HT-29 (cell line): Measurements from ENCODE around the gene TGFBI. TPM values are rescaled to one million over a fixed set of nuclear protein-coding genes. Genes with fewer than 3 reads are reported as not detected.
A peak's percentile ranks its signal among the peaks of the same experiment; 100 is the strongest.

Experiments
- DNase-seq: peaks from one replicate; pipeline ENCODE4 v3.0.0-alpha.2; 2015; ENCODE audit warnings: low spot score
- total RNA-seq: library from RNA; depleted of rRNA; stranded (reverse); fragments of >200 nt; shearing (Covaris generic); gene quantifications from 2 replicates; pipeline ENCODE4 v1.2.3, GENCODE V29; 2014

The TGFBI gene
- total RNA-seq, 1 experiment from 2014 or later, result 37.2 TPM

DNA sequence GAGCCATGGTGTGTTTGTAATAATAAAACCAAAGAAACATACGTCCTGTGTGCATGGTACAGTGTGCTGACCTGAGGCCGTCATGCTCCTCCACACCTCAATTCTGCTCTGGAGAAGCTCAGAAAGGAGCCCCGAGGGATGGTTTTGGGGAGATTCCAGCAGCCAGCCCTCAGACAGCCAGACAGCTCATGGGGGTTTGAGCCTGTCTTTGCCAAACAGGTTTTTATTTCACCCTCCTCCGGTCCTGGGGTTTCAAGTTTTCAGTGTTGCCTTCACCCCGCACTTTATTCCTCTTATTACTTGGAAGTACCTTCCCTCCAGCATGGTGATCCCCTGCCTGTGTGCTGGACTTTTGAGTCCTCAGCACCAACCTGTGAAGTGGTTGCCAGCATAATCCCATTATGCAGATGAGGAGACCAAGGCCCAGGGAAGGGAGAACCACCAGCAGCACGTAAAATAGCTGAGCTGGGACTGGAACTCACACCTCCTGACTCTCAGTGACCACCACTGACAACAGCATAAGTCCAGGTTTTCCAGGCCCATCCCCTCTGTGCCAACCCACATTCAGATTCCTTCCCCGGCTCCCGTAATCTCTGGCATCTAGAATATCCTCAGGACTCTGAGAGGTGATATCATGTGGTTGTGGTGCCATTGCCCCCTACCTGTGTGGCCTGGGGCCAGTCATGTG lies 35.1 kb downstream of the TGFBI start:
- no peak for DNase-seq

- DNase-seq, result peak; percentile 49
Observed at GRCh38 chr5:136064510-136064909, 35.7 kb downstream of the TGFBI start.

DNA sequence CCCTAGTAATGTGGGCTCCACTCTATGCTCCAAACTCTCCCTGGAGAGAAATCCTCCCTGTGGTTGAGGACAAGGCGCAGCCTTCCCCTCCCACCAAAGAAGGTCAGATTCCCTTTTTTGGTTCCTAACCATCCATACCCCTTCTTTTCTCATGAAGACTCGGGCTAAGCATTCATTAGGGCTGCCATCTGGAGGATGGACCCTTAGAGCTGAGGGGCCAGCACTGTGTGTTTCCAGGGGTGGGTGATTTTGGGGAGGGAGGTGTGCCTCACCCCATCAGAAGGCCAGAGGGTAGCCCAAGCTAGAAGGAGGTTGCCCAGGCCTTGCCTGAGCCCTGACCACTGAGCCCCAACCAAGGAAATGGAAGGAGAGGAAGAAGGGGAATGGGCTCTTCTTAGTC lies 36.8 kb downstream of the TGFBI start:
- DNase-seq, result no peak

DNA sequence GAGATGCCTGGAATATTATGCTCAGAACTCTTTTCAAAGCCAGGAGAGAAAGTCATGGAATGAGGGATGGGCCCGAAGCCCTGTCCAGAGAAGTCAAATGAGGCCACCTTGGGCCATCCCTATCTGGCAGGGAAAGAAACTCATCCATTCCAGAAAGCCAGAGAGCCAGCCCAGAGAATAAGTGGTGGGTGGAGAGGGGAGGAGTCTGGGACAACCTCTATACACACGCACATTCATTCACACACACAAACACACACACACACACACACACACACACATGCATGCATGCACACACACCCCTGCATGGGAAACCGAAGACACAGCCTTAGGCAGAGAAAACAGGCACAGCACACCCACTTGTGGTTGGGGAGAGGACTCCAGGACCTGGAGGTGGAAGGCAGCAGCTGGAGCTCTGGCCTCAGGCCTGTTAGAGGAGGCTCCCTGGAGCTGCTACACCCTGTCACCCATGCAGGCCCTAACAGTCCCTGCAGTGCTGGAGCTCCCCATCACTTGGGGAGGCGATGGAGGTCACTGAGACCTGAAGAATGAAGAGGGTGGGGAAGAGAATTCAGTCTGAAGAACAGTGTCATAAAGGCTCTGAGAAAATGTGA lies 38.0 kb downstream of the TGFBI start:
- DNase-seq, result peak; percentile 69

DNA sequence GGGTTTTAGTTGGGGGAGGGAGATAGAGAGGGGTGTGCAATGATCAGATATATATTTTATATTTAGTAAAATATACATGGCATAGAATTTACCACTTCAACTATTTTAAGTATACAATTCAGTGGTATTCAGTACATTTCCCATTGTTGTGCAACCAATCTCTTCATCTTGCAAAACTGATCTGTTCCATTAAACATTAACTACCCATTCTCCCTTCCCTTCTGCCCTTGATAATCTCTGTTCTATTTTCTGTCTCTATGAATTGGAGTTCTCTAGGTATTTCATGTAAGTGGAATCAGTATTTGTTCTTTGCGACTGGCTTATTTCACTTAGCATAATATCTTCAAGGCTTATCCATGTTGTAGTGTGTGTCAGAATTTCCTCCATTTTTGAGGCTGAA lies 38.6 kb downstream of the TGFBI start:
- DNase-seq, result no peak

GRCh38 chr5:136070486-136071285 lies 41.9 kb downstream of the TGFBI start:
- DNase-seq, result no peak

DNA sequence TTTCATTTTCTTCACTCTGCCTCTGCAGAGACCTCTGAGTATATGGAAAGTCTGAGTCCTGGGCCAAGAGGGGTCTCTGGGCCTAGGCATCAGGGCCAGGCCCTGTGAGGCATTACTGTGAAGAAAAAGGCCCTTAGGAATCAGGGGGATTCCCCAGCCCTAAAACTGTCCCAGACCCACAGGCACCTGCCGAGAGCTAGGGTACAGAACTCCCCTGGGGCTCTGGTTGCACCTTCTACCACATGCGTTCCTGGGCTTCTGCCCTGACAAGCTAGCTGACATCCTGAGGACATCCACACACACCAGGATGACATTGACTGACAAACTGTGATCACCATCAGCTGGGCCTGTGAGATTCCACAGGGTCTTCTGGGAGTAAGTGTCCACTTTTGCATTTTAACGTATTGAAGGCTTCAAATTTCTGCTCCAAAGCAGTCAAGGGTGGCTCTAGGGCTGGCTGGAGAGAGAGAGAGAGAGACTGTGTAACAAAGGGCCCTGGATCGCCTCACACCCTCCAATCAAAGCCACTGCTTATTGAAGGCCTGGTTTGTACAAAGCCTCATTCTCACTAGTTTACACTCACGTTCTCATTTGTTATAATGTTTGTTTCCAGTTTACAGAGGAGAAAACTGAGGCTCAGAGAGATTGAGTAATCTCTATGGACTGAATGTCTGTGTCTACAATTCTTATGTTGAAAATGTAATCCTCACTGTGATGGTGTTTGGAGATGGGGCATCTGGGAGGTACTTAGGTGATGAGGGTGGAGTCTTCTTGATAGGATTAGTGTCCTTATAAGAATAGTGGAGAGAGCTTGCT lies 45.1 kb downstream of the TGFBI start:
- DNase-seq, result no peak

DNA sequence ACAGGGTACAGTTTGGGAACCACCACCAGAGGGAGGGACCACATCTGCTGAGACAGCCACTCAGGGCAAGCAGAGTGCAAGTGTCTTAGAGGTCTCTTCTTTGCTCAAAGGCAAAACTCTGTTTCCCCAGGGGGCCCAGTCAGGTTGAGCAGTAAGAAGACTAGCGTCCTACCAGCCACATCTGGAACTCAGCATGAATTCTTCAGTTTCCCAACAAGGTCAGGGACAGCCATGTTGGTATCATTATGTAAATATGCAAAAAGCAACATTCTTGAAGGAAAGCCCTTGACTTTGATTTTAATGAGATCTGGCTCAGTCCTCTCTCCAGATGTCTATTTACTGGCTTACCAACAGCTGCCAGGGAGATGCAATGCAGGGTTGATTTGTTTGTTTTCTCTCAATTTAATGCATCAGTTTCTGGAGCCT lies 46.7 kb downstream of the TGFBI start:
- DNase-seq, result no peak

- no peak for DNase-seq
Observed at GRCh38 chr5:136076067-136076466, 47.3 kb downstream of the TGFBI start.

- no peak for DNase-seq
Observed at GRCh38 chr5:136076881-136077445, 48.2 kb downstream of the TGFBI start.

GRCh38 chr5:136079195-136079985 lies 50.6 kb downstream of the TGFBI start:
- DNase-seq, result no peak

DNA sequence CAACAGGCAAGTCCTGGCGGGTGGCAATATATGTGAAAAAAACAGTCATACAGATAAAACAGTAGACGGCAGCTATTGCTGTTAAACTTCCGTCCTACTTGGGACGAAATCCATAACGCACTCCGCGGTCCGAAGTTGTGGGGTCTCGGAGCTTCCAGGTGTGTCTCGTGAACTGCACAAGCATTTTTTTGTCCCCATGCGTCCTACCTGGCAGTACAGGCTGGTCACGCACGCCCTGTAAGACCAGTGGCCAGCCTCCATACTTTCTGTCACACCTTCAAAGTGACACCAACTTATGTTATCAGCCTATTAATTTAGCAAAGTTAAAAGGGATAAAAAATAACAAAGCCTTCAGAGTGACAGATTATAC lies 51.3 kb downstream of the TGFBI start:
- no peak for DNase-seq

DNA sequence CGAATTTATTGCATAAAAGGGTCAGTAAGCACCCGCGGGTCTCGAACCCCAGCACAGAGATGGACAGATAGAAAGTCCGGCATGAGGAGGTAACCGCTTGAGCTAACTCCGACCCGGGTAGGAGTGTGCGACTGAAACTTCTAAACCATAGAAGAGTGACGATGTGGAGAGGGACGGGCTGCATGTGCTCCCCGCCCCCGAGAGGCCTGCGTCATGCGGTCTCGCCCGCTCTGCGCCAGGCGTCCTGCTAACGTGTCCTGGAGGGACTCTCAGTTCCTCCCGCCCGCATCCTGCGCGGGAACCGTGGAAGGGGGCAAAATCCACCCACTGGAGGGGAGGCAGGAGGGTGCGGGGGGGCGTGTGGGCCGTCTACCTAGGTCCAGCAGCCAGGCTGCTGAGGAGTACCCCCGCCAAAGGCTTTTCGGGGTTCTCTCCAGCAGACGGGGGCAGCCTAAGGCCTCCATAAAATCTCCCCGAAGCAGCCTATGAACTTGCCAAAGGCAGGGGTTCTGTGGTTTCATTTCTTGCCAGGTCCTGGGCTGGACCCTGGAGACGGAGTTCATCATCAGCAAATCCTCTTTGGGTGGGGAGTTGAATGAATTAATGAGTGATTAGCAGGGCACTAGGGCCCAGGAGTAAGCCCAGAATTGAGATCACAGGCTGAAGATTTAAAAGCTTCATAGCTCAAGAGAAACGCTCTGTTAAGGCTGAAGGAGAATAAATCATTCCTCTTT lies 51.9 kb downstream of the TGFBI start:
- peak; percentile 68 for DNase-seq

DNA sequence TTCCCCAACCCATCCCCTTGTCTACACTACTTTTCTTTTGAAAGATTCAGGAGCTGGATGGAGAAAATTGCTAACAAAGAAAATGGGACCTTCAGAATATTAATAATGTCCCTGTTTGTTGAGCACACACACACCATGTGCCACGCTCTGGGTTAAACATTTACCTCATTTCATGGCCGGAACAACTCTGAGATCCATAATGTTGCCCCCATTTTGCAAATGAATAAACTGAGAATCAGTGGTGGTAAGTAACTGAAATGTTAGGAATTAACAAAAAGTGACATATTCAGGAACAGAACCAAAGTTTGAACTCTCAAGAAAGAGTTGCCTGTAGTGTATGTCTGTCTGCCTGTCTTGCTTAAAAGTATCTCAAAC lies 52.4 kb downstream of the TGFBI start:
- no peak for DNase-seq

DNA sequence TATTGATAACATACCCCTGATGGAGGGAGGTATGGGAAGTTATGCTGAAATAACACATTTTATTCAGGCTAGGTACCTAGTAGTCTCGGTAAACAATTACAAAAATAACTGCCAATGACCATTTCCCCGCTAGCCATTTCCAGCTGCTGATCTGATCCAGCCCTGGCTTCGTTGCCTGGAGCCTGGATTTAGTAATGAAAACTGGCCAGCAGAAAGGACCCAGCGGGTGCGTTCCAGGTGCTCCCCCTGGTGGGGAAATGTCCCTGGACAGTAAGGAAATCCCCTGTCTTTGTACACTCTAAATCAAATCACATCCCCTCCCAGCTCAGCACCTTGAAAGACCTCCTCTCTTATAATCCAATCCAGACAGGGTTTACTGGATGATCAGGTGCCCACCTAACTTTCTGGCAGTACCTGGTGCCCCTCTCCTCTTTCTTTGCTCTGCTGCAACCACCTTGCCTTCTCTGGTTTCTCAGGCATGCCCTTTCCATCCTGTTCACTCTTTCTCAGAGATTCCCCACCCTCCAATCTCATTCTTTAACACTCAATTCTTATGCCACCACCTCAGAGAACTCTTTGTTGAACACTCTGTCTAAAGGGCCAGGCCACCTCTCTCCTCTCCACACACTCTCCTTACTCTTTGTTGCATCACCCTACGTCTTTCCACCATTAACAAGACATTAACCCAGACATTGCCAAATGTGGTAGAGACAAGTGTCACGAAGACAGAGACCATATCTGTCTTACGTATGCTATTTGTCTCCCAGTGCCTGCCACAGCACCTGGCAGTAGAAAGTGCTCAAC lies 53.8 kb downstream of the TGFBI start:
- DNase-seq, result peak; percentile 55

DNA sequence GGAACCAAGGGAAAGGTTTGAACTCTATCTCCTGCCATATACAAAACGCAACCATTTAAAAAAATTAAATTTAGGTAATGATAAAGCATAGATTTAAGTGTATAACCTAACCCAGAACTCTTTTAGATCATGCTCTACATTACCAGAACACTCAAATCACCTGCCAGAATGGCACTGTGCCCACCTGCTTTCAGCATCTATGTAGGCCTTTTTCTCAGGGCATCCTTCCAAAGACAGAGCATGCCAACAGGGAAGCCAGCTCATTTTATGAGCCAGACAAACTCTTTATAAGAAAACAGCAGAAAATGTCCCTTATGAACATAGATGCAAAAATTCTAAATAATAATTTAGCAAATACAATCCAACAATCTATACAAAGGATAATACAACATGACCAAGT lies 55.9 kb downstream of the TGFBI start:
- DNase-seq, result no peak

- no peak for DNase-seq
Observed at GRCh38 chr5:136086783-136087566, 58.2 kb downstream of the TGFBI start.
